Osteocyte (in vitro differentiated cells): Measurements from ENCODE around the gene TEC. TPM values are rescaled to one million over a fixed set of nuclear protein-coding genes. Genes with fewer than 3 reads are reported as not detected.
A peak's percentile ranks its signal among the peaks of the same experiment; 100 is the strongest.
"Not testable (repeated sequence)": the region's sequence is repeated elsewhere in the genome, so short reads cannot be mapped to it uniquely, and the experiment has no call there.

ENCODE experiments used
- DNase-seq: peaks from one replicate; pipeline ENCODE4 v3.0.0; 2021; ENCODE audit warnings: mixed read lengths; ENCODE audit not compliant: unreplicated experiment; ENCODE audit errors: extremely low spot score
- H3K27ac Mint-ChIP-seq: one replicate; pipeline ENCODE4 v1.8.0; 2021; ENCODE audit warnings: mild to moderate bottlenecking, mixed read lengths; ENCODE audit not compliant: unreplicated experiment
- H3K27me3 Mint-ChIP-seq: one replicate; pipeline ENCODE4 v1.8.0; 2021; ENCODE audit warnings: mixed read lengths; ENCODE audit not compliant: unreplicated experiment
- H3K36me3 Mint-ChIP-seq: one replicate; pipeline ENCODE4 v1.8.0; 2021; ENCODE audit warnings: mixed read lengths; ENCODE audit not compliant: unreplicated experiment
- H3K4me1 Mint-ChIP-seq: one replicate; pipeline ENCODE4 v1.8.0; 2021; ENCODE audit warnings: mixed read lengths; ENCODE audit not compliant: unreplicated experiment
- H3K4me3 Mint-ChIP-seq: one replicate; pipeline ENCODE4 v1.8.0; 2021; ENCODE audit warnings: mild to moderate bottlenecking, moderate library complexity, mixed read lengths; ENCODE audit not compliant: unreplicated experiment
- H3K9me3 Mint-ChIP-seq: one replicate; pipeline ENCODE4 v1.8.0; 2021; ENCODE audit warnings: mixed read lengths; ENCODE audit not compliant: unreplicated experiment
- CTCF ChIP-seq: fragments of 200-600 bp; sonication (generic); IDR thresholded peaks from 2 replicates; pipeline ENCODE4 v1.5.0; 2021; ENCODE audit warnings: antibody characterized with exemption, mild to moderate bottlenecking, moderate library complexity
- long read RNA-seq: library from polyadenylated mRNA; unstranded; transcript quantifications from one replicate; pipeline ENCODE4 v2.0.0, GENCODE V29; 2021
- total RNA-seq: library from RNA; stranded (reverse); gene quantifications from 2 replicates; pipeline ENCODE4 v1.2.1, GENCODE V29; 2021

Gene TEC
- 0.13 TPM in 1 of 2 replicates, not detected in the other for total RNA-seq
- long read RNA-seq: 0 reads

GRCh38 chr4:48268956-48269860 is at the start of gene TEC:
TSS of gene TEC (minus strand) at chr4:48269838. CDS start at chr4:48228614, 41,224 bp downstream.
- DNase-seq: no peak
- Mint-ChIP-seq H3K27ac (no peak within 1 kb of the TSS), H3K27me3 (peaks cover 29% of the 10 kb centered on the region), H3K4me3 (peak within 1 kb of the TSS; percentile 81), H3K9me3 (no peaks in the 10 kb centered on the region), H3K4me1 (peaks cover 3% of the 10 kb centered on the region), H3K36me3 (no peaks in the 10 kb centered on the region)
- no peak for TF ChIP-seq CTCF

- Mint-ChIP-seq H3K4me1 (peaks cover 6% of the 10 kb centered on the region), H3K27ac (no peak overlapping the region), H3K36me3 (no peaks in the 10 kb centered on the region), H3K27me3 (no peaks in the 10 kb centered on the region), H3K9me3 (no peaks in the 10 kb centered on the region), H3K4me3 (no peak overlapping the region)
- TF ChIP-seq CTCF: peak; percentile 78
- DNase-seq: no peak
These were observed 46.3 kb upstream of the TEC start for GRCh38 chr4:48315728-48316630.

GRCh38 chr4:48314746-48315145 is 45.1 kb upstream of the TEC start:
- not testable (repeated sequence) for H3K27me3 Mint-ChIP-seq, H3K27ac Mint-ChIP-seq, H3K4me3 Mint-ChIP-seq, H3K36me3 Mint-ChIP-seq, DNase-seq, H3K9me3 Mint-ChIP-seq, H3K4me1 Mint-ChIP-seq

- Mint-ChIP-seq H3K4me1 (peaks cover 6% of the 10 kb centered on the region), H3K4me3 (no peak overlapping the region), H3K27ac (no peak overlapping the region), H3K27me3 (no peaks in the 10 kb centered on the region), H3K36me3 (no peaks in the 10 kb centered on the region), H3K9me3 (no peaks in the 10 kb centered on the region)
- TF ChIP-seq CTCF: no peak
- DNase-seq: no peak
These were observed 42.3 kb upstream of the TEC start for GRCh38 chr4:48311896-48312295.

GRCh38 chr4:48308901-48309300 is 39.3 kb upstream of the TEC start:
- no peak for TF ChIP-seq CTCF
- Mint-ChIP-seq H3K4me1 (peaks cover 5% of the 10 kb centered on the region), H3K27ac (no peak overlapping the region), H3K36me3 (no peaks in the 10 kb centered on the region), H3K4me3 (no peak overlapping the region), H3K27me3 (peaks cover 4% of the 10 kb centered on the region), H3K9me3 (no peaks in the 10 kb centered on the region)
- no peak for DNase-seq
